Smooth muscle cell (in vitro differentiated cells): ENCODE data around the gene SLC43A1. TPM values are rescaled to one million over a fixed set of nuclear protein-coding genes. Genes with fewer than 3 reads are reported as not detected.

Experiments
- DNase-seq: peaks from one replicate; lab custom pipeline; 2025; ENCODE audit not compliant: unreplicated experiment; lab: John Stamatoyannopoulos, UW
- H2AFZ ChIP-seq: fragments of 200-600 bp; sonication (generic); 2 replicates; pipeline ENCODE4 v1.6.0; 2016; ENCODE audit warnings: antibody characterized with exemption, low read depth, mild to moderate bottlenecking
- H3F3A ChIP-seq: fragments of 200-600 bp; sonication (generic); 2 replicates; pipeline ENCODE4 v1.6.0; 2017; ENCODE audit warnings: antibody characterized with exemption, low read depth
- H3K27ac ChIP-seq: fragments of 200-600 bp; sonication (generic); 2 replicates; pipeline ENCODE4 v1.5.1; 2016; ENCODE audit warnings: low read depth, mild to moderate bottlenecking
- H3K27me3 ChIP-seq: fragments of 200-600 bp; sonication (generic); 2 replicates; pipeline ENCODE4 v1.6.1; 2016; ENCODE audit warnings: low read depth, mild to moderate bottlenecking
- H3K36me3 ChIP-seq: fragments of 200-600 bp; sonication (generic); 2 replicates; pipeline ENCODE4 v1.5.1; 2016; ENCODE audit warnings: low read depth
- H3K4me1 ChIP-seq: fragments of 200-600 bp; sonication (generic); 2 replicates; pipeline ENCODE4 v1.5.1; 2016; ENCODE audit warnings: low read depth
- H3K4me2 ChIP-seq: fragments of 200-600 bp; sonication (generic); 2 replicates; pipeline ENCODE4 v1.6.0; 2016; ENCODE audit warnings: mild to moderate bottlenecking
- H3K4me3 ChIP-seq: fragments of 200-600 bp; sonication (generic); 2 replicates; pipeline ENCODE4 v1.5.1; 2016; ENCODE audit warnings: mild to moderate bottlenecking
- H3K79me2 ChIP-seq: fragments of 200-600 bp; sonication (generic); 2 replicates; pipeline ENCODE4 v1.6.0; 2016; ENCODE audit warnings: low read depth, mild to moderate bottlenecking
- H3K9ac ChIP-seq: fragments of 200-600 bp; sonication (generic); 2 replicates; pipeline ENCODE4 v1.6.0; 2016; ENCODE audit warnings: low read depth
- H3K9me3 ChIP-seq: fragments of 200-600 bp; sonication (generic); replicated peaks from 2 replicates; pipeline ENCODE4 v1.5.1; 2016; ENCODE audit warnings: low read depth
- H4K20me1 ChIP-seq: fragments of 200-600 bp; sonication (generic); 2 replicates; pipeline ENCODE4 v1.6.0; 2016; ENCODE audit warnings: low read depth
- CTCF ChIP-seq: fragments of 200-600 bp; sonication (generic); IDR thresholded peaks from 2 replicates; pipeline ENCODE4 v1.5.1; 2017; ENCODE audit warnings: borderline replicate concordance, mild to moderate bottlenecking, antibody characterized with exemption; ENCODE audit not compliant: insufficient read depth, poor library complexity, severe bottlenecking
- WGBS: methylation state at CpG from one replicate; pipeline ENCODE4 v1.1.7; 2016; ENCODE audit warnings: low lambda C conversion rate; 5-methylcytosine and 5-hydroxymethylcytosine counted together
- polyA plus RNA-seq: library from polyadenylated mRNA; unstranded; fragments of >200 nt; fragmentation: Nextera tagmentation; extraction: Ambion mirVana; gene quantifications from 2 replicates; pipeline ENCODE4 v1.2.1, GENCODE V29; 2016
- total RNA-seq: library from RNA; depleted of rRNA; stranded (reverse); fragments of >200 nt; gene quantifications from 2 replicates; pipeline ENCODE4 v1.2.3, GENCODE V29; 2014

Gene SLC43A1
- total and polyA plus RNA-seq, 2 experiments from 2014 or later, result 1.3 to 7.3 TPM

- H4K20me1 ChIP-seq, result no peaks in the 10 kb centered on the region
- no peak for TF ChIP-seq CTCF
- WGBS, result 49% methylated on average over 5 of the region's 6 CpGs
- no peaks in the 10 kb centered on the region for H3K79me2 ChIP-seq
- peaks cover 97% of the 10 kb centered on the region for H3K27me3 ChIP-seq
- DNase-seq, result no peak
- H3K4me2 ChIP-seq, result no peak overlapping the region
- H3K36me3 ChIP-seq, result no peaks in the 10 kb centered on the region
- H3K4me3 ChIP-seq, result no peak overlapping the region
- peaks cover 4% of the 10 kb centered on the region for H3K4me1 ChIP-seq
- no peak overlapping the region for H3K9ac ChIP-seq
- no peaks in the 10 kb centered on the region for H3K9me3 ChIP-seq
- no peaks in the 10 kb centered on the region for H3F3A ChIP-seq
- H2AFZ ChIP-seq, result no peak overlapping the region
- no peak overlapping the region for H3K27ac ChIP-seq
These were observed 42.1 kb downstream of the SLC43A1 start for GRCh38 chr11:57473285-57473841.

GRCh38 chr11:57471496-57471895 lies 44.0 kb downstream of the SLC43A1 start:
- no peak for TF ChIP-seq CTCF
- H3K4me3 ChIP-seq, result no peak overlapping the region
- no peak overlapping the region for H3K27ac ChIP-seq
- no peaks in the 10 kb centered on the region for H4K20me1 ChIP-seq
- H3K79me2 ChIP-seq, result no peaks in the 10 kb centered on the region
- no peaks in the 10 kb centered on the region for H3F3A ChIP-seq
- H3K4me2 ChIP-seq, result no peak overlapping the region
- H3K9ac ChIP-seq, result no peak overlapping the region
- no peaks in the 10 kb centered on the region for H3K36me3 ChIP-seq
- no peak overlapping the region for H2AFZ ChIP-seq
- peaks cover 4% of the 10 kb centered on the region for H3K4me1 ChIP-seq
- 91% methylated on average over 3 of the region's 3 CpGs for WGBS
- no peak for DNase-seq
- no peaks in the 10 kb centered on the region for H3K9me3 ChIP-seq
- peaks cover 97% of the 10 kb centered on the region for H3K27me3 ChIP-seq

- Histone ChIP-seq H2AFZ (no peak overlapping the region), H3K27me3 (peaks cover 85% of the 10 kb centered on the region), H3K79me2 (no peaks in the 10 kb centered on the region), H3K4me3 (no peak overlapping the region), H3K4me2 (no peak overlapping the region), H3K9me3 (no peaks in the 10 kb centered on the region), H3K36me3 (no peaks in the 10 kb centered on the region), H3K4me1 (no peaks in the 10 kb centered on the region), H3K9ac (no peak overlapping the region), H3K27ac (no peak overlapping the region), H3F3A (no peaks in the 10 kb centered on the region), H4K20me1 (no peaks in the 10 kb centered on the region)
- 92% methylated on average over 5 of the region's 5 CpGs for WGBS
- no peak for DNase-seq
- TF ChIP-seq CTCF, result no peak
These were observed 46.2 kb downstream of the SLC43A1 start for GRCh38 chr11:57469268-57469667.

GRCh38 chr11:57468276-57468675 lies 47.2 kb downstream of the SLC43A1 start:
- Histone ChIP-seq H3K36me3 (no peaks in the 10 kb centered on the region), H3K4me3 (no peak overlapping the region), H3K9me3 (no peaks in the 10 kb centered on the region), H3K4me2 (no peak overlapping the region), H3K79me2 (no peaks in the 10 kb centered on the region), H3K9ac (no peak overlapping the region), H3F3A (no peaks in the 10 kb centered on the region), H3K4me1 (peaks cover 9% of the 10 kb centered on the region), H2AFZ (no peak overlapping the region), H3K27ac (no peak overlapping the region), H4K20me1 (no peaks in the 10 kb centered on the region), H3K27me3 (peaks cover 82% of the 10 kb centered on the region)
- no peak for DNase-seq
- 58% methylated on average over 4 of the region's 4 CpGs for WGBS
- no peak for TF ChIP-seq CTCF
